Measurements from ENCODE around the gene SLC22A16.
"Not testable (repeated sequence)": the region's sequence is repeated elsewhere in the genome, so short reads cannot be mapped to it uniquely, and the experiment has no call there.

SLC22A16 gene

DNA sequence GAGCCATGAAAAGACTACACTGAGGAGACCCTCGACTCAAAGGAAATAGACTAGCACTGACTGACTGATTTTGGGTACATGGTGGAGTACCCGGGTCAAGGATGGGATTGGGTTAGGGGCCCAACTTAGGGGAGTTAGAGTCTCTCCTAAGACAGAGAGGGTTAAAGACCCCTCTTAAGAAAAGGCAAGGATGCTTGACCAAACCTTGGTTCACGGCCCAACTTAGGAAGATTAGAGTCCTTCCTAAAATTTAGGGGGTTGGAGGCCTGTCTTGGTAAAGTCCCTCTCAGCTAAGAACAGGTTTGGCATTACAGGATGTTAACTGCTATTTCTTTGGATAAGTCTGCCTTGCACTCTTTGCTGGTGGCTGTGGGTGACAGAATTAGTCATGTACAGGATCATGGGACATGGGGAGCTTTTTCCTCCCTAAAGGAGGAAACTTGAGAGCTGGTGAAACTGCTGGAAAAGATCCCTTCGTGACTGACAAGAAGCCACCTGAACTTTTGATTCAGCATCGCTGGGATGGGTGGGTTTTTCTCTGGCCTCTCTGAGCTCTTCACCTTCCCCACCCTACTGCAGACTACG is 12.3 kb upstream of the SLC22A16 start:
- no peaks in the 10 kb centered on the region for H3K36me3 ChIP-seq (ENCODE audit: control insufficient read depth in 1 of 2, insufficient read depth in 2 of 2, low read length in 2 of 2)
- H3K4me3 ChIP-seq (ENCODE audit: low read depth in 1 of 2, low read length in 2 of 2) = no peak overlapping the region
- no peaks in the 10 kb centered on the region for H3K9me3 ChIP-seq (ENCODE audit: control insufficient read depth in 1 of 2, low read length in 2 of 2)
- no peaks in the 10 kb centered on the region for H3K27me3 ChIP-seq (ENCODE audit: low read depth, low read length)
- H3K27ac ChIP-seq (ENCODE audit: low read length) = no peak overlapping the region
- H3K4me1 ChIP-seq (ENCODE audit: control insufficient read depth in 1 of 2, insufficient read depth in 2 of 2, low read length in 2 of 2) = no peaks in the 10 kb centered on the region

DNA sequence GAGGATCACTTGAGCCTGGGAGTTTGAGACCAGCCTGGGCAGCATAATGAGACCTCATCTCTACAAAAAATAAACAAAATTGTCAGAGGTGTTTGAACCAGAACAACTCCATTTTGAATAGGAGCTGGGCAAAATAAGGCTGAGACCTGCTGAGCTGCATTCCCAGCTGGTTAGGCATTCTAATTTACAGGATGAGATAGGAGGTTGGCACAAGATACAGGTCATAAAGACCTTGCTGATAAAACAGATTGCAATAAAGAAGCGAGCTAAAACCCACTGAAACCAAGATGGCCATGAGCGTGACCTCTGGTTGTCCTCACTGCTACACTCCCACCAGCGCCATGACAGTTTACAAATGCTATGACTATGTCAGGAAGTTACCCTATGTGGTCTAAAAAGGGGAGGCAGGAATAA is 11.6 kb upstream of the SLC22A16 start:
- H3K36me3 ChIP-seq (ENCODE audit: control insufficient read depth in 1 of 2, insufficient read depth in 2 of 2, low read length in 2 of 2); H3K4me3 ChIP-seq (ENCODE audit: low read depth in 1 of 2, low read length in 2 of 2); H3K9me3 ChIP-seq (ENCODE audit: control insufficient read depth in 1 of 2, low read length in 2 of 2); H3K4me1 ChIP-seq (ENCODE audit: control insufficient read depth in 1 of 2, insufficient read depth in 2 of 2, low read length in 2 of 2); H3K27me3 ChIP-seq (ENCODE audit: low read depth, low read length); H3K27ac ChIP-seq (ENCODE audit: low read length): not testable (repeated sequence)

DNA sequence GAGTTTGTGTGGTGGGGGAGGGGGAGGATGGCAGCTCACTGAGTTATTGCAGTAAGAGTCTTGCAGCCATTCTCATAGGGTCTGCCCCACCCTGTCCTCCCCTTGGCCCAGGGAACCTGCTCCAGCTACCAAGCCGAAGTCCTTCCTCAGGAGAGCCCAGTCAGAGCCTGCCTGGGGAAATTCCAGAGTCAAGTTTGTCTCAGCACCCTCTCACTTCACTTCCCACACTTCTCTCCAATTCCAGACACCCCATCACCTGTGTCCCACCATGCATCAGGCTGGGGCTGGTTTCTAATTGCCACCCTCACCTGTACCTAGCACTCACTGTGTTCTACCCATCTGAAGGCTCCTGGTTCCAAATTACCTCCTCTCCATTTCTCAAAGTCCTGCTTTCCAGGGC is 10.3 kb upstream of the SLC22A16 start:
- Histone ChIP-seq H3K9me3 (ENCODE audit: control insufficient read depth in 1 of 2, low read length in 2 of 2) (no peaks in the 10 kb centered on the region), H3K27me3 (ENCODE audit: low read depth, low read length) (no peaks in the 10 kb centered on the region), H3K4me3 (ENCODE audit: low read depth in 1 of 2, low read length in 2 of 2) (no peak overlapping the region), H3K27ac (ENCODE audit: low read length) (no peak overlapping the region), H3K4me1 (ENCODE audit: control insufficient read depth in 1 of 2, insufficient read depth in 2 of 2, low read length in 2 of 2) (no peaks in the 10 kb centered on the region), H3K36me3 (ENCODE audit: control insufficient read depth in 1 of 2, insufficient read depth in 2 of 2, low read length in 2 of 2) (no peaks in the 10 kb centered on the region)

DNA sequence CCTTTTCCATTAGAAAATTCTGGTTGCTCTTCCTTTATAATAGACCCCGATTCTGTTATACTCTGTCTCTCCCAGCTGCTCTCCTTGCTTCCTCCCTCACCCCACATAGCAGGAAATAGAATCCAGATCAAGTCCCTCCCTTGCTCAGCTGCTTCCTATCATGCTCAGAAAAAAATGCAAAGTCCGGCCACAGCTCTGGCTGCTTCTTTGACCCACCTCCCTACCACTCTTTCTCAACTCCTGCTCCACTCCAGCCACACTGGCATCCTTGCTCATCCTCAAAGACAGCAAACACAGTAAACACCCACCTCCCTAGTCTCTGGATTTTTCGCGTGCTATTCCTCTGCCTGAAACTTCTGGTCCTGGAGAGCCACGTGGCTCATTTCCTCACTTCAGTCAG is 9.1 kb upstream of the SLC22A16 start:
- Histone ChIP-seq H3K27ac (ENCODE audit: low read length) (no peak overlapping the region), H3K36me3 (ENCODE audit: control insufficient read depth in 1 of 2, insufficient read depth in 2 of 2, low read length in 2 of 2) (no peaks in the 10 kb centered on the region), H3K4me3 (ENCODE audit: low read depth in 1 of 2, low read length in 2 of 2) (no peak overlapping the region), H3K27me3 (ENCODE audit: low read depth, low read length) (no peaks in the 10 kb centered on the region), H3K9me3 (ENCODE audit: control insufficient read depth in 1 of 2, low read length in 2 of 2) (no peaks in the 10 kb centered on the region), H3K4me1 (ENCODE audit: control insufficient read depth in 1 of 2, insufficient read depth in 2 of 2, low read length in 2 of 2) (no peaks in the 10 kb centered on the region)

DNA sequence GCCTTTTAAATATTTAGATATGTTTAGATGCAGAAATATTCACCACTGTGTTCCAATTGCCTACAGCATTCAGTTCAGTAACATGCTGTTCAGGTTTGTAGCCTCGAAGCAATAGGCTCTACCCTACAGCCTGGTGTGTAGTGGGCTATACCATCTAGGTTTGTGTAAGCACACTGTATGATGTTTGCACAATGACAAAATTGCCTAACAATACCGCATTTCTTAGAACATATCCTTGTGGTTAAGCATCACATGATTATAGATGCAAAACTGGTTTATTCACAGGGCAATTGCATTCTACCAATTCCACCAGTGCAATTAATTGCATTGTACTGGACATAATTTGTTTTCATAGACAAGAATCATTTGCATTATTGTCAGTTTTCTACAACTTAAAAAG is 7.9 kb upstream of the SLC22A16 start:
- no peak overlapping the region for H3K27ac ChIP-seq (ENCODE audit: low read length)
- H3K4me3 ChIP-seq (ENCODE audit: low read depth in 1 of 2, low read length in 2 of 2) = no peak overlapping the region
- no peaks in the 10 kb centered on the region for H3K27me3 ChIP-seq (ENCODE audit: low read depth, low read length)
- no peaks in the 10 kb centered on the region for H3K4me1 ChIP-seq (ENCODE audit: control insufficient read depth in 1 of 2, insufficient read depth in 2 of 2, low read length in 2 of 2)
- no peaks in the 10 kb centered on the region for H3K36me3 ChIP-seq (ENCODE audit: control insufficient read depth in 1 of 2, insufficient read depth in 2 of 2, low read length in 2 of 2)
- H3K9me3 ChIP-seq (ENCODE audit: control insufficient read depth in 1 of 2, low read length in 2 of 2) = no peaks in the 10 kb centered on the region

DNA sequence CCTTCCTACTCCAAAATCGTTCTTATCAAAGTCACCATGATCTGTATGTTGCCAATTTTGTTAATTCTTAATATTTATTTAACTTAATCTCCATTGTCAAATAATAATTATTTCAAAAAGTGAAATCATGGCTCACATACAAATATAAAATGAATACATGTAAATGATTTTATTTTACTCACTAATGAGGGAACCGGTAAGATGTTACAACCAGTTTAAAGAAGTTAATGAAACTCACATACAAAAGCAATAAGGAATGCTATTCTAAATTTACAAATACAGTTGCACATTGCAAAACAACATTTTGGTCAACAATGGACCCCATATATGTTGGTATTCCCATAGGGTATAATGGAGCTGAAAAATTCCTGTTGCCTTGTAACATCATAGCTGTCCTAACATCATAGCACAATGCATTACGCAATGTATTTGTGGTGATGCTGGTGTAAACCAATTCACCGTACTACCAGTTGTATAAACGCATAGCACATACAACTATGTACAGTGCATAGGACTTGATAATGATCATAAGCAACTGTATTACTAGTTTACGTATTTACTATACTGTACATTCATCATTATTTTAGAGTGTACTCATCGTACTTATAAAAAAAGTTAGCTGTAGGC is 6.5 kb upstream of the SLC22A16 start:
- H3K27me3 ChIP-seq (ENCODE audit: low read depth, low read length) = no peaks in the 10 kb centered on the region
- H3K4me1 ChIP-seq (ENCODE audit: control insufficient read depth in 1 of 2, insufficient read depth in 2 of 2, low read length in 2 of 2) = no peaks in the 10 kb centered on the region
- no peak overlapping the region for H3K4me3 ChIP-seq (ENCODE audit: low read depth in 1 of 2, low read length in 2 of 2)
- H3K36me3 ChIP-seq (ENCODE audit: control insufficient read depth in 1 of 2, insufficient read depth in 2 of 2, low read length in 2 of 2) = no peaks in the 10 kb centered on the region
- no peak overlapping the region for H3K27ac ChIP-seq (ENCODE audit: low read length)
- no peaks in the 10 kb centered on the region for H3K9me3 ChIP-seq (ENCODE audit: control insufficient read depth in 1 of 2, low read length in 2 of 2)

DNA sequence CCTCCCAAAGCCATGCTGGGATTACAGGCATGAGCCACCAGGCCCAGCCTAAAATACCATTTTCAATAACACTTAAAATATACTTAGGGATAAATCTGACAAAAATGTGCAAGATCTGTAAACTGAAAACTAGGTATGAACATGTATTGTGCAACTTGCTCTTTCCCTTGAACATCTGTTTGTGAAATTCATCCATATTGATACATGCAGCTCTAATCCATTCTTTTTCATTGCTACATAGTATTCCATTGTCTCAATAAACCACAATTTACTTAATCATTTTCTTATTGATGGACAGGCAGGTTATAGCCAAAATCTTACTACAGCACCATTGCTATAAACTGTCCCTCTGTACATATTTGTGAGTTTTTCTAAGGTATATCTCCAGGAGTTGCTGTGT is 4.7 kb upstream of the SLC22A16 start:
- Histone ChIP-seq H3K27me3 (ENCODE audit: low read depth, low read length) (no peaks in the 10 kb centered on the region), H3K36me3 (ENCODE audit: control insufficient read depth in 1 of 2, insufficient read depth in 2 of 2, low read length in 2 of 2) (no peaks in the 10 kb centered on the region), H3K4me1 (ENCODE audit: control insufficient read depth in 1 of 2, insufficient read depth in 2 of 2, low read length in 2 of 2) (peaks cover 0 to 2% of the 10 kb centered on the region in 2 donors), H3K9me3 (ENCODE audit: control insufficient read depth in 1 of 2, low read length in 2 of 2) (no peaks in the 10 kb centered on the region), H3K4me3 (ENCODE audit: low read depth in 1 of 2, low read length in 2 of 2) (no peak overlapping the region), H3K27ac (ENCODE audit: low read length) (no peak overlapping the region)

DNA sequence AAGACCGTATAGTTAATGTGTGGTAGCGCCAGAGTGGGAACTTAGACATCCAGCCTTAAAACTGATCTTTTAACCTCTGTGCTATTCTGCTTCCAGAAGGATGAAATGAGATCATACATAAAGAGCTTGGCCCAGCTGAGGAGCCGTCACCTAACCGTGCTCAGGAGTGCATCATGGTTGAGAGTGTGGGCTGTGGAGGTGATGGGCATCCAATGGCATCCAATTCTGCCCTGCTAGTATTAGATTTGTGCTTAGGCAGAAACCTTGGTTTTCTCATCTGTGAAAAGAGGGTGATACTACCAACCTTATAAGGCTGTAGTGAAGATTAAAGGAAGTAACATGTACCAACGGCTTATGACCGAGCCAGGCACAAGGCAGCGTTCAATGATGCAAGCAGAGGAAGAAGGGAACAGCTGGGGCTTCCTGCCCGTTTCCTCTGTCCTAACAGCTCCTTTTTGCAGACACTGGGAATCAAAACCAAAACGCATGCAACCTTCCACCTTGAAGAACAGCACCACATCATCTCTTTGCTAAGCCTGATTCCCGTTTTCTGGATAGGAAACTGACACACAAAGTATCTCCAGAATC is 1.3 kb downstream of the SLC22A16 start:
- Histone ChIP-seq H3K9me3 (ENCODE audit: control insufficient read depth in 1 of 2, low read length in 2 of 2) (no peaks in the 10 kb centered on the region), H3K4me3 (ENCODE audit: low read depth in 1 of 2, low read length in 2 of 2) (peak overlapping the region in 1 of 2 donors; percentile 62), H3K27ac (ENCODE audit: low read length) (no peak overlapping the region)

DNA sequence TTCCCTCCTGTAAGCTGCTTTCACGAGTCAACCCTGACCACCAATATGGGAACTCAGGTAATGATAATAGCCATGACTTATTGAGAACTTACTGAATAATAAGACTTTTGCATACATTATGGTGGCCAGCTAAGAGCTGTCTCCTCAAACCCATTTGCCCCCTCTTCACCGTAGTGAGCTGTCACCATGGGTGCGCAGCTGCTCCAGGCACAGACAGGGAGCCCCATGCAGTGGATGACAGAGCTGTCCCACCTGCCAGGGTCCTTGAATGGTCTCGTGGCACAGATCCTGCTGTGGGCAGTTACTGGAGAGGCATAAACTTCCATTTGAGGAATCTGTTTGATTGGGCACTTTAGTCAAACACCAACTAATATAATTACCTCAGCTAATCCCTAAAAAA is 1.9 kb downstream of the SLC22A16 start:
- Histone ChIP-seq H3K36me3 (ENCODE audit: control insufficient read depth in 1 of 2, insufficient read depth in 2 of 2, low read length in 2 of 2) (no peaks in the 10 kb centered on the region), H3K4me3 (ENCODE audit: low read depth in 1 of 2, low read length in 2 of 2) (no peak overlapping the region), H3K27me3 (ENCODE audit: low read depth, low read length) (no peaks in the 10 kb centered on the region), H3K4me1 (ENCODE audit: control insufficient read depth in 1 of 2, insufficient read depth in 2 of 2, low read length in 2 of 2) (peaks cover 0 to 2% of the 10 kb centered on the region in 2 donors), H3K27ac (ENCODE audit: low read length) (no peak overlapping the region), H3K9me3 (ENCODE audit: control insufficient read depth in 1 of 2, low read length in 2 of 2) (no peaks in the 10 kb centered on the region)

More for the DNA sequence above, 1.3 kb downstream of the SLC22A16 start:
- Histone ChIP-seq H3K27me3 (ENCODE audit: low read depth, low read length) (no peaks in the 10 kb centered on the region), H3K4me1 (ENCODE audit: control insufficient read depth in 1 of 2, insufficient read depth in 2 of 2, low read length in 2 of 2) (peaks cover 0 to 2% of the 10 kb centered on the region in 2 donors), H3K36me3 (ENCODE audit: control insufficient read depth in 1 of 2, insufficient read depth in 2 of 2, low read length in 2 of 2) (no peaks in the 10 kb centered on the region)

DNA sequence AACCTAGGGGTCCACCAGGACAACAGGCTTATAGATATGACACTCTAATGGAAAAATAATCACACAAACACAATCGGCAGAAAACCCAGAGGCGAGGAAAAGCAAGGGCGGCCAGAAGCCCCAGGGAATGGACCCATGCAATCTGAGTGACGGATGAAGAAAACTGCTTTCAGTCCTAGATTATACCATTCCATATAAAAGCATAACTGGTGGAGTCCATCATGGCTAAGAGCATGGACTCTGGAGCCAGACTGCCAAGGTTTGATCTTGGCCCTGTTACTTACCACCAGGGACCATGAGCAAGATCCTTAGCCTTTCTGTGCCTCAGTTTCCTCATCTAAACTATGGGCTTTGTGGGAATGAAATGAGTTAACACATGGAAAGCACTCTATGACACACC is 3.7 kb downstream of the SLC22A16 start:
- Histone ChIP-seq H3K9me3 (ENCODE audit: control insufficient read depth in 1 of 2, low read length in 2 of 2) (no peaks in the 10 kb centered on the region), H3K4me1 (ENCODE audit: control insufficient read depth in 1 of 2, insufficient read depth in 2 of 2, low read length in 2 of 2) (peaks cover 0 to 2% of the 10 kb centered on the region in 2 donors), H3K27ac (ENCODE audit: low read length) (no peak overlapping the region), H3K27me3 (ENCODE audit: low read depth, low read length) (no peaks in the 10 kb centered on the region), H3K4me3 (ENCODE audit: low read depth in 1 of 2, low read length in 2 of 2) (no peak overlapping the region), H3K36me3 (ENCODE audit: control insufficient read depth in 1 of 2, insufficient read depth in 2 of 2, low read length in 2 of 2) (no peaks in the 10 kb centered on the region)

DNA sequence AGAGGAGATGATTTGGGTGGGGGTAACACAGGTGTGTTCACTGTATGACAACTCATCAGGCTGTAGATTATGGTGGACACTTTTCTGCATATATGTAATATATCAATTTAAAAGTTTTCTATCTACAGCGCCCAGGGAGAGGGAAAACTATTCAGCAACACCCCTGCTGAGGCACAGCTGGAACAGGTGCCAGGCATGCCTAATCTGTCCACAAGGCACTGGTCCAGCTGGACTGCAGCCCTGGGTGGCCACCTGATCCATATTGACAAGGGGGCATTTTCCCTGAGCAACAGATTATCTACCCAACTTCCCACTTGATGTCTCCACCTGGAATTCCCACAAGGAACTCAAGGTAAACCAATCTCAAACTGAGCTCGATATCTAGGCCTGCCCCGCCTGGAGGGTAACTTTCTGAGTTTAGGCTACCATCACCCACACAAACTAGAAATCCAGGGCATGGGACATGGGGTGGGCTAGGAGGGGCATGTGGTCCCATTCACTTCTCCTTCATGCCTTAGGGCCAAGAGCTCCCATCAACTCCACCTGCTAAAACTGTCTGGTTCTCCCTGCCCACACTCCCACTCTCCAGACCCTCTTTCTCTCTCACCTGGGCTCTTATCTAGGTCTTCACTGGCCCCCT is 4.6 kb downstream of the SLC22A16 start:
- Histone ChIP-seq H3K36me3 (ENCODE audit: control insufficient read depth in 1 of 2, insufficient read depth in 2 of 2, low read length in 2 of 2) (no peaks in the 10 kb centered on the region), H3K4me3 (ENCODE audit: low read depth in 1 of 2, low read length in 2 of 2) (no peak overlapping the region), H3K9me3 (ENCODE audit: control insufficient read depth in 1 of 2, low read length in 2 of 2) (no peaks in the 10 kb centered on the region), H3K4me1 (ENCODE audit: control insufficient read depth in 1 of 2, insufficient read depth in 2 of 2, low read length in 2 of 2) (peaks cover 0 to 2% of the 10 kb centered on the region in 2 donors), H3K27ac (ENCODE audit: low read length) (no peak overlapping the region), H3K27me3 (ENCODE audit: low read depth, low read length) (no peaks in the 10 kb centered on the region)

All from muscle layer of duodenum (tissue), 2 donors.